CD4-positive, alpha-beta T cell treated with Interleukin-21 for 1 hour (primary cell): ENCODE results near the gene ATP6V0A4.

ENCODE experiments used
- DNase-seq: peaks from one replicate; pipeline ENCODE4 v3.0.0-alpha.2; 2020

Gene ATP6V0A4

DNA sequence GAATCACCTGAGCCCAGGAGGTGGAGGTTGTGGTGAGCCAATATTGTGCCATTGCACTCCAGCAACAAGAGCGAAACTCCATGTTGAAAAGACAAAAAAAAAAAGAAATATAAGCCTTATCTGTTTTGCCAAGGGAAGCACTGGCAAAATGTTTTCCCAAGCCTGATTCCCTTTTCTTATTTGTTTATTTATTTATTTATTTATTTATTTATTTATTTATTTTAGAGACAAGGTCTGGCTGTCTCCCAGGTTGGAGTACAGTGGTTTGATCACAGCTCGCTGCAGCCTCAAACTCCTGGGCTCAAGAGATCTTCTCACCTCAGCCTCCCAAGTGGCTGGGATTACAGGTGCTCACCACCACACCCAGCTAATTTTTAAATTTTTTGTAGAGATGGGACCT is 141.0 kb downstream of the ATP6V0A4 start:
- no peak for DNase-seq
